IMR-90 (cell line): ENCODE data around the gene ZNF302. TPM values are rescaled to one million over a fixed set of nuclear protein-coding genes. Genes with fewer than 3 reads are reported as not detected.

Source experiments
- ATAC-seq: fragments of 200-7000 bp; cut with Tn5 transposase; 2 replicates; pipeline ENCODE4 v1.9.1; 2020; ENCODE audit warnings: low read depth, mild to moderate bottlenecking, moderate library complexity
- BruUV-seq: library from RNA; stranded (reverse); fragments of 400-500 nt; replicated peaks from 2 replicates; lab custom pipeline; 2021; lab: Mats Ljungman, UMichigan
- CTCF ChIA-PET: fragments of 300-600 bp; formaldehyde crosslinking; extraction: SDS; loops from one replicate; lab custom pipeline; 2021; ENCODE audit warnings: antibody characterized with exemption; lab: Yijun Ruan, JAX
- POLR2A ChIA-PET: fragments of 300-600 bp; sonication (Branson Sonifier 250); formaldehyde crosslinking; loops from one replicate; lab custom pipeline; 2022; ENCODE audit warnings: antibody characterized with exemption; ENCODE audit not compliant: unreplicated experiment; lab: Charles Lee
- DNase-seq: peaks from one replicate; pipeline ENCODE4 v3.0.0; 2013
- H2AFZ ChIP-seq: replicated peaks from 2 replicates; pipeline ENCODE3; 2013; ENCODE audit warnings: low read length, mild to moderate bottlenecking; ENCODE audit not compliant: poor library complexity
- H2AK5ac ChIP-seq: 2 replicates; pipeline ENCODE4 v1.6.1; 2013; ENCODE audit warnings: low read depth, low read length, inconsistent platforms
- H2AK9ac ChIP-seq: replicated peaks from 2 replicates; pipeline ENCODE3; 2013; ENCODE audit warnings: mild to moderate bottlenecking, low read depth, low read length, moderate library complexity; ENCODE audit not compliant: poor library complexity
- H2BK120ac ChIP-seq: 2 replicates; pipeline ENCODE4 v1.6.1; 2013; ENCODE audit warnings: low read depth, low read length, inconsistent platforms
- H2BK15ac ChIP-seq: 3 replicates; pipeline ENCODE4 v1.6.1; 2013; ENCODE audit warnings: low read depth, low read length, inconsistent platforms
- H2BK20ac ChIP-seq: 2 replicates; pipeline ENCODE4 v1.6.1; 2013; ENCODE audit warnings: low read depth, mild to moderate bottlenecking, inconsistent platforms, low read length, moderate library complexity
- H2BK5ac ChIP-seq: 2 replicates; pipeline ENCODE4 v1.6.1; 2013; ENCODE audit warnings: mild to moderate bottlenecking, low read depth, low read length, inconsistent platforms; ENCODE audit not compliant: poor library complexity, severe bottlenecking
- H3K14ac ChIP-seq: replicated peaks from 2 replicates; pipeline ENCODE4 v1.6.1; 2013; ENCODE audit warnings: low read depth, low read length, inconsistent platforms
- H3K18ac ChIP-seq: 2 replicates; pipeline ENCODE4 v1.6.1; 2013; ENCODE audit warnings: low read depth, low read length, control low read depth
- H3K23ac ChIP-seq: 2 replicates; pipeline ENCODE4 v1.6.1; 2013; ENCODE audit warnings: low read depth, low read length, inconsistent platforms
- H3K27ac ChIP-seq: 2 replicates; pipeline ENCODE4 v1.5.1; 2013; ENCODE audit warnings: mild to moderate bottlenecking, control low read depth, low read length; ENCODE audit not compliant: insufficient read depth
- H3K27me3 ChIP-seq: 2 replicates; pipeline ENCODE4 v1.6.1; 2013; ENCODE audit warnings: low read length; ENCODE audit not compliant: control insufficient read depth, insufficient read depth
- H3K36me3 ChIP-seq: 2 replicates; pipeline ENCODE4 v1.6.1; 2013; ENCODE audit warnings: low read length, mixed read lengths; ENCODE audit not compliant: control insufficient read depth, insufficient read depth
- H3K4ac ChIP-seq: 2 replicates; pipeline ENCODE4 v1.6.1; 2013; ENCODE audit warnings: low read depth, low read length, inconsistent platforms
- H3K4me1 ChIP-seq: 2 replicates; pipeline ENCODE4 v1.6.1; 2013; ENCODE audit warnings: low read length, mixed read lengths; ENCODE audit not compliant: control insufficient read depth, insufficient read depth
- H3K4me2 ChIP-seq: 2 replicates; pipeline ENCODE4 v1.6.1; 2013; ENCODE audit warnings: low read depth, mild to moderate bottlenecking, control low read depth, low read length, moderate library complexity
- H3K4me3 ChIP-seq: 2 replicates; pipeline ENCODE4 v1.5.1; 2013; ENCODE audit warnings: low read depth, mild to moderate bottlenecking, control low read depth, low read length, moderate library complexity; ENCODE audit not compliant: insufficient read depth
- H3K56ac ChIP-seq: 2 replicates; pipeline ENCODE4 v1.6.1; 2013; ENCODE audit warnings: low read length, inconsistent platforms; ENCODE audit not compliant: insufficient read depth; ENCODE audit errors: extremely low read depth
- H3K79me1 ChIP-seq, 2 experiments: 2 replicates each; pipeline ENCODE4 v1.6.1; 2013; ENCODE audit warnings: low read length in 2 of 2, inconsistent platforms in 1 of 2, low read depth in 1 of 2
- H3K9ac ChIP-seq: 2 replicates; pipeline ENCODE4 v1.6.1; 2013; ENCODE audit warnings: low read depth, low read length, control low read depth
- H3K9me1 ChIP-seq: 2 replicates; pipeline ENCODE4 v1.6.1; 2013; ENCODE audit warnings: low read length, inconsistent platforms; ENCODE audit not compliant: insufficient read depth
- H3K9me3 ChIP-seq: 2 replicates; pipeline ENCODE4 v1.6.1; 2013; ENCODE audit warnings: low read length; ENCODE audit not compliant: control insufficient read depth, insufficient read depth
- H4K20me1 ChIP-seq: 2 replicates; pipeline ENCODE4 v1.6.1; 2013; ENCODE audit warnings: low read length, inconsistent platforms; ENCODE audit not compliant: insufficient read depth
- H4K5ac ChIP-seq: 2 replicates; pipeline ENCODE4 v1.6.1; 2013; ENCODE audit warnings: mild to moderate bottlenecking, low read depth, low read length, control low read depth
- H4K8ac ChIP-seq, 2 experiments: 2 replicates each; pipeline ENCODE4 v1.6.1; 2013; ENCODE audit warnings: low read depth in 2 of 2, low read length in 2 of 2, control low read depth in 1 of 2, inconsistent platforms in 1 of 2
- H4K91ac ChIP-seq: 2 replicates; pipeline ENCODE4 v1.6.1; 2013; ENCODE audit warnings: low read depth, low read length, inconsistent platforms; ENCODE audit not compliant: insufficient read depth
- BHLHE40 ChIP-seq: fragments of 150-350 bp; IDR thresholded peaks from 2 replicates; pipeline ENCODE4 v1.6.1; 2016; ENCODE audit warnings: mild to moderate bottlenecking, low read depth, low read length
- CEBPB ChIP-seq: IDR thresholded peaks from 2 replicates; pipeline ENCODE4 v1.6.1; 2012; ENCODE audit warnings: low read depth, low read length, improper control_type of control experiment
- MAFK ChIP-seq: IDR thresholded peaks from 2 replicates; pipeline ENCODE4 v1.6.1; 2012; ENCODE audit warnings: low read depth, low read length, improper control_type of control experiment
- MAZ ChIP-seq: IDR thresholded peaks from 2 replicates; pipeline ENCODE4 v1.6.1; 2012; ENCODE audit warnings: low read depth, mild to moderate bottlenecking, low read length, improper control_type of control experiment, moderate library complexity, borderline replicate concordance
- RAD21 ChIP-seq: IDR thresholded peaks from 2 replicates; pipeline ENCODE4 v1.6.1; 2012; ENCODE audit warnings: low read length, improper control_type of control experiment
- RCOR1 ChIP-seq: IDR thresholded peaks from 2 replicates; pipeline ENCODE4 v1.6.1; 2012; ENCODE audit warnings: mild to moderate bottlenecking, low read length, improper control_type of control experiment; ENCODE audit not compliant: insufficient replicate concordance
- RFX5 ChIP-seq: IDR thresholded peaks from 2 replicates; pipeline ENCODE4 v1.8.0; 2012; ENCODE audit warnings: low read depth, mild to moderate bottlenecking, low read length, moderate library complexity
- SMC3 ChIP-seq: fragments of 150-350 bp; IDR thresholded peaks from 2 replicates; pipeline ENCODE4 v1.6.1; 2016; ENCODE audit warnings: low read depth, mild to moderate bottlenecking, antibody characterized with exemption, low read length, moderate library complexity
- WGBS, 2 experiments: methylation state at CpG; one replicate each; pipeline versions ENCODE4 v1.1.5 to v1.1.7; 2013; ENCODE audit warnings: missing lambda C conversion rate in 2 of 2; ENCODE audit not compliant: insufficient read length in 1 of 2; ENCODE audit errors: extremely low coverage in 2 of 2; 5-methylcytosine and 5-hydroxymethylcytosine counted together
- dilution Hi-C: fragments of 300-500 bp; cut with HindIII; formaldehyde crosslinking; loops from one replicate; pipeline ENCODE4 v1.14.3; 2018; ENCODE audit warnings: low sequenced_read_pairs; ENCODE audit not compliant: unreplicated experiment
- in situ Hi-C: fragments of 300-500 bp; cut with MboI; formaldehyde crosslinking; loops from 3 replicates; pipeline ENCODE4 v1.14.3; 2019; ENCODE audit warnings: low sequenced_read_pairs, inconsistent platforms, mixed read lengths
- intact Hi-C: fragments of 100-400 bp; cut with micrococcal nuclease; formaldehyde crosslinking; loops from 2 replicates; pipeline ENCODE4 v1.10.0; 2022
- polyA plus RNA-seq, 3 experiments: library from polyadenylated mRNA; depleted of rRNA; stranded (reverse); fragments of >200 nt; gene quantifications; 2 replicates each; pipeline ENCODE4 v1.2.3, GENCODE V29; 2012; ENCODE audit warnings: low replicate concordance in 1 of 3
- total RNA-seq: library from RNA; depleted of rRNA; stranded (reverse); fragments of >200 nt; gene quantifications from 2 replicates; pipeline ENCODE4 v1.2.3, GENCODE V29; 2012
- TF ChIP-seq, protein P1 (sequence below): conservative IDR thresholded peaks from 2 replicates; pipeline ENCODE4 v1.5.1; 2012; ENCODE audit warnings: mild to moderate bottlenecking, low read depth, low read length, improper control_type of control experiment
- TF ChIP-seq, protein P2 (sequence below): fragments of 150-350 bp; IDR thresholded peaks from 2 replicates; pipeline ENCODE4 v1.6.1; 2017; ENCODE audit warnings: mild to moderate bottlenecking, antibody characterized with exemption, low read length, low read depth
- TF ChIP-seq, protein P3 (sequence below): fragments of 150-350 bp; IDR thresholded peaks from 2 replicates; pipeline ENCODE4 v1.6.1; 2016; ENCODE audit warnings: low read depth, mild to moderate bottlenecking, low read length, moderate library complexity, borderline replicate concordance

Gene ZNF302
- total and polyA plus RNA-seq, 2 of the 4 experiments (the other 2 are of a cell fraction) = 9.1 to 9.5 TPM

DNA sequence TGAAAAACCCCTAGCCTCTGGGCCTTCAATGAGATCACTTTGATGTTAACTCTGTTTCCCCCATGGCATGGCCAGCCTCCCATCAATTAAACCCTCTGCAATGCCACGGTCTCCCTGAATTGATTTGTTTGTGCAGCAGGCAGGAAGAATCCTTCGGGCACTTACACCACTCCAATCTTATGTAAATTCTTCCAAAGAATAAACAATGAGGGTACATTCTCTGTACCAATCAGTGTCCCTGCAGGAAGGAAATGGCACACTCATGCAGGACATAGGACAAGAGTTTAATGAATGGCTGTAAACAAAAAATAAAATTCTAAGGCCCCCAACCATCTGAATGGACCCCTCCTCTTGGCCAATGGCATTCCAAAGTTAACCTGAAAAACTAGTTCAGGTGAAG lies 22.7 kb upstream of the ZNF302 start:
- TF ChIP-seq SMC3 (no peak), BHLHE40 (no peak), CEBPB (no peak), MAZ (no peak), RFX5 (no peak), RCOR1 (no peak), RAD21 (no peak), MAFK (no peak)
- TF ChIP-seq, protein P1, sequence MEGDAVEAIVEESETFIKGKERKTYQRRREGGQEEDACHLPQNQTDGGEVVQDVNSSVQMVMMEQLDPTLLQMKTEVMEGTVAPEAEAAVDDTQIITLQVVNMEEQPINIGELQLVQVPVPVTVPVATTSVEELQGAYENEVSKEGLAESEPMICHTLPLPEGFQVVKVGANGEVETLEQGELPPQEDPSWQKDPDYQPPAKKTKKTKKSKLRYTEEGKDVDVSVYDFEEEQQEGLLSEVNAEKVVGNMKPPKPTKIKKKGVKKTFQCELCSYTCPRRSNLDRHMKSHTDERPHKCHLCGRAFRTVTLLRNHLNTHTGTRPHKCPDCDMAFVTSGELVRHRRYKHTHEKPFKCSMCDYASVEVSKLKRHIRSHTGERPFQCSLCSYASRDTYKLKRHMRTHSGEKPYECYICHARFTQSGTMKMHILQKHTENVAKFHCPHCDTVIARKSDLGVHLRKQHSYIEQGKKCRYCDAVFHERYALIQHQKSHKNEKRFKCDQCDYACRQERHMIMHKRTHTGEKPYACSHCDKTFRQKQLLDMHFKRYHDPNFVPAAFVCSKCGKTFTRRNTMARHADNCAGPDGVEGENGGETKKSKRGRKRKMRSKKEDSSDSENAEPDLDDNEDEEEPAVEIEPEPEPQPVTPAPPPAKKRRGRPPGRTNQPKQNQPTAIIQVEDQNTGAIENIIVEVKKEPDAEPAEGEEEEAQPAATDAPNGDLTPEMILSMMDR = no peak
- TF ChIP-seq, protein P2, sequence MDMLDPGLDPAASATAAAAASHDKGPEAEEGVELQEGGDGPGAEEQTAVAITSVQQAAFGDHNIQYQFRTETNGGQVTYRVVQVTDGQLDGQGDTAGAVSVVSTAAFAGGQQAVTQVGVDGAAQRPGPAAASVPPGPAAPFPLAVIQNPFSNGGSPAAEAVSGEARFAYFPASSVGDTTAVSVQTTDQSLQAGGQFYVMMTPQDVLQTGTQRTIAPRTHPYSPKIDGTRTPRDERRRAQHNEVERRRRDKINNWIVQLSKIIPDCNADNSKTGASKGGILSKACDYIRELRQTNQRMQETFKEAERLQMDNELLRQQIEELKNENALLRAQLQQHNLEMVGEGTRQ = no peak
- TF ChIP-seq, protein P3, sequence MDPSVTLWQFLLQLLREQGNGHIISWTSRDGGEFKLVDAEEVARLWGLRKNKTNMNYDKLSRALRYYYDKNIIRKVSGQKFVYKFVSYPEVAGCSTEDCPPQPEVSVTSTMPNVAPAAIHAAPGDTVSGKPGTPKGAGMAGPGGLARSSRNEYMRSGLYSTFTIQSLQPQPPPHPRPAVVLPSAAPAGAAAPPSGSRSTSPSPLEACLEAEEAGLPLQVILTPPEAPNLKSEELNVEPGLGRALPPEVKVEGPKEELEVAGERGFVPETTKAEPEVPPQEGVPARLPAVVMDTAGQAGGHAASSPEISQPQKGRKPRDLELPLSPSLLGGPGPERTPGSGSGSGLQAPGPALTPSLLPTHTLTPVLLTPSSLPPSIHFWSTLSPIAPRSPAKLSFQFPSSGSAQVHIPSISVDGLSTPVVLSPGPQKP = no peak
- no peak overlapping the region for H3K9ac ChIP-seq
- no peaks in the 10 kb centered on the region for H3K4me1 ChIP-seq
- H3K56ac ChIP-seq = no peak overlapping the region
- no peak overlapping the region for H3K4me3 ChIP-seq
- no peak overlapping the region for H3K18ac ChIP-seq
- no peak overlapping the region for H2BK5ac ChIP-seq
- no peak overlapping the region for H3K23ac ChIP-seq
- no TSS peak for BruUV-seq
- ATAC-seq (no peak), DNase-seq (no peak)
- no peak overlapping the region for H3K14ac ChIP-seq
- dilution Hi-C loops (no loop called here), in situ Hi-C loops (no loop called here), intact Hi-C loops (no loop called here)
- no peak overlapping the region for H2AK5ac ChIP-seq
- H2BK15ac ChIP-seq = no peak overlapping the region
- no peak overlapping the region for H3K4me2 ChIP-seq
- CTCF ChIA-PET = interaction anchor here (1.6 kb wide), 1 partner anchor 15 kb away, joined by 4 read pairs; no protein-coding TSS in a partner anchor
- no peaks in the 10 kb centered on the region for H4K20me1 ChIP-seq
- H3K36me3 ChIP-seq = no peaks in the 10 kb centered on the region
- WGBS, 2 experiments = no CpG with 5 or more reads among the region's 2 CpGs
- no peaks in the 10 kb centered on the region for H3K9me1 ChIP-seq
- H2BK120ac ChIP-seq = no peak overlapping the region
- no peak overlapping the region for H2BK20ac ChIP-seq
- H2AFZ ChIP-seq = no peak overlapping the region
- H4K91ac ChIP-seq = no peak overlapping the region
- no peaks in the 10 kb centered on the region for H3K9me3 ChIP-seq
- H3K4ac ChIP-seq = no peak overlapping the region
- no peaks in the 10 kb centered on the region for H3K27me3 ChIP-seq
- no peak overlapping the region for H2AK9ac ChIP-seq
- H3K79me1 ChIP-seq = no peaks in the 10 kb centered on the region
- no peak overlapping the region for H3K27ac ChIP-seq
- H4K5ac ChIP-seq = no peak overlapping the region
- no peak overlapping the region for H4K8ac ChIP-seq
- POLR2A ChIA-PET = no interaction called here
